Measurements from ENCODE around the gene CTIF. TPM values are rescaled to one million over a fixed set of nuclear protein-coding genes. Genes with fewer than 3 reads are reported as not detected.

The CTIF gene
- total and polyA plus RNA-seq, 4 donors: 10.6 to 26.7 (median 12.3) TPM

DNA sequence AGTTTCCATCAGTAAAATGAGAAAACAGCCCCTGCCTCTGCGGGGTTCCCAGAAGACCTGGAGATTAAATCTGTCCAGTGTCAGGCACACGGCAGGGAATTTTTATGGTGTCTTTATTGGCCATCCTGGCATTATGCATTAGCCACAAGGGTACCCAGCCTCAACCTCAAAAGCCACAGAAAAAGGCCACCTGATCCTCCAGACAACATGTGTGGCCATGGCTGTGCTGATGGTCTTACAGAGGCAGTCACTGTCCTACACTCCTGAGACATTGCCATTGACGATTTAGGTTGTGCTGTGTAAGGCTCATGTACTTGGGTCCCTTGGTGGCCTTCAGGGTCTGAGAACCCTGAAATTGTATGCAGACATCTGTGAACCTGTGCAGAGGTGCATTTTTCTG is 296.3 kb downstream of the CTIF start:
- Histone ChIP-seq H3K9ac (ENCODE audit: low read depth in 1 of 2, low read length in 2 of 2) (no peak overlapping the region), H3K27ac (ENCODE audit: low read depth in 1 of 2, low read length in 2 of 2) (no peak overlapping the region), H3K27me3 (ENCODE audit: control insufficient read depth in 4 of 4, insufficient read depth in 4 of 4, low read length in 3 of 4) (no peaks in the 10 kb centered on the region), H3K9me3 (ENCODE audit: control insufficient read depth in 4 of 4, low read length in 3 of 4) (no peaks in the 10 kb centered on the region), H3K4me3 (ENCODE audit: low read depth in 1 of 3, low read length in 3 of 3) (no peak overlapping the region), H3K36me3 (ENCODE audit: control insufficient read depth in 4 of 4, insufficient read depth in 3 of 4, low read depth in 1 of 4, low read length in 3 of 4) (no peaks in the 10 kb centered on the region), H3K4me1 (ENCODE audit: control insufficient read depth in 4 of 4, insufficient read depth in 4 of 4, low read length in 3 of 4) (no peaks in the 10 kb centered on the region)
- TF ChIP-seq TAF1 (conservative IDR thresholded peaks at IDR 0.05) (no peak), NR2F2 (IDR thresholded peaks at IDR 0.05) (no peak), YY1 (IDR thresholded peaks at IDR 0.05) (no peak)
- TF ChIP-seq, protein P1, sequence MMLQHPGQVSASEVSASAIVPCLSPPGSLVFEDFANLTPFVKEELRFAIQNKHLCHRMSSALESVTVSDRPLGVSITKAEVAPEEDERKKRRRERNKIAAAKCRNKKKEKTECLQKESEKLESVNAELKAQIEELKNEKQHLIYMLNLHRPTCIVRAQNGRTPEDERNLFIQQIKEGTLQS (IDR thresholded peaks at IDR 0.05): no peak
- TF ChIP-seq, protein P2, sequence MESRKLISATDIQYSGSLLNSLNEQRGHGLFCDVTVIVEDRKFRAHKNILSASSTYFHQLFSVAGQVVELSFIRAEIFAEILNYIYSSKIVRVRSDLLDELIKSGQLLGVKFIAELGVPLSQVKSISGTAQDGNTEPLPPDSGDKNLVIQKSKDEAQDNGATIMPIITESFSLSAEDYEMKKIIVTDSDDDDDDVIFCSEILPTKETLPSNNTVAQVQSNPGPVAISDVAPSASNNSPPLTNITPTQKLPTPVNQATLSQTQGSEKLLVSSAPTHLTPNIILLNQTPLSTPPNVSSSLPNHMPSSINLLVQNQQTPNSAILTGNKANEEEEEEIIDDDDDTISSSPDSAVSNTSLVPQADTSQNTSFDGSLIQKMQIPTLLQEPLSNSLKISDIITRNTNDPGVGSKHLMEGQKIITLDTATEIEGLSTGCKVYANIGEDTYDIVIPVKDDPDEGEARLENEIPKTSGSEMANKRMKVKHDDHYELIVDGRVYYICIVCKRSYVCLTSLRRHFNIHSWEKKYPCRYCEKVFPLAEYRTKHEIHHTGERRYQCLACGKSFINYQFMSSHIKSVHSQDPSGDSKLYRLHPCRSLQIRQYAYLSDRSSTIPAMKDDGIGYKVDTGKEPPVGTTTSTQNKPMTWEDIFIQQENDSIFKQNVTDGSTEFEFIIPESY (IDR thresholded peaks at IDR 0.05): no peak
- DNase-seq (ENCODE audit: low spot score): no peak
- WGBS: 87% methylated on average over 3 of the region's 3 CpGs

DNA sequence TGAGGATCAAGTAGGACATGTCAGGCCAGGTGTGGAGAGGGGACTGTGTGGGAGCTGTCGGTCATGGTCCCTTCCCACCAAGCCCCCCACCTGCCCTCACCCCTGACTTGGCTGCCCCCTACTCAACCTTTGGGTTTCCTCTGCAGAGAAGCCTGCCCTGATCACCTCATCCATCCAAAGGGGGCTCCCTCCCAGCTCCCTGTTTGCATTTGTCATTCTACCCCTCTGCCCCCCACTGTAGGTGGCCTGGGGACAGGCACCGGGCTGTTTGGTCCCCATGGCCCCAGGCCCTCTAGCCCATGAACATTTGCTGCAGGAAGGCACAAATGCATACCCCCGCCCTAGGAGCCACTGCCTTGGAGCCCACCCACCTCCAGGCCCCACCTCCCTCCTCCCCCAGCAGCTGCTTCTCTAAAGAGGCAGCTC is 296.9 kb downstream of the CTIF start:
- no peaks in the 10 kb centered on the region for H3K4me1 ChIP-seq (ENCODE audit: control insufficient read depth in 4 of 4, insufficient read depth in 4 of 4, low read length in 3 of 4)
- DNase-seq (ENCODE audit: low spot score): no peak
- H3K36me3 ChIP-seq (ENCODE audit: control insufficient read depth in 4 of 4, insufficient read depth in 3 of 4, low read depth in 1 of 4, low read length in 3 of 4): no peaks in the 10 kb centered on the region
- no peaks in the 10 kb centered on the region for H3K27me3 ChIP-seq (ENCODE audit: control insufficient read depth in 4 of 4, insufficient read depth in 4 of 4, low read length in 3 of 4)
- WGBS: 93% methylated on average over 3 of the region's 3 CpGs
- TF ChIP-seq JUND (IDR thresholded peaks at IDR 0.05): no peak
- TF ChIP-seq FOXA2 (IDR thresholded peaks at IDR 0.05): no peak
- no peak for TF ChIP-seq FOXA1 (IDR thresholded peaks at IDR 0.05)
- no peak for TF ChIP-seq RAD21 (IDR thresholded peaks at IDR 0.05)
- no peak for TF ChIP-seq NR2F2 (IDR thresholded peaks at IDR 0.05)
- no peak for TF ChIP-seq EGR1 (IDR thresholded peaks at IDR 0.05; ENCODE audit: low read depth in 2 of 2)
- no peak for TF ChIP-seq HNF4G (IDR thresholded peaks at IDR 0.05)
- no peak for TF ChIP-seq SP1 (IDR thresholded peaks at IDR 0.05)
- no peak for TF ChIP-seq TAF1 (conservative IDR thresholded peaks at IDR 0.05)
- TF ChIP-seq HNF4A (conservative IDR thresholded peaks at IDR 0.05): no peak
- no peak for TF ChIP-seq GABPA (IDR thresholded peaks at IDR 0.05 in 1 of 2, conservative IDR thresholded peaks at IDR 0.05 in 1 of 2)
- TF ChIP-seq, protein P3, sequence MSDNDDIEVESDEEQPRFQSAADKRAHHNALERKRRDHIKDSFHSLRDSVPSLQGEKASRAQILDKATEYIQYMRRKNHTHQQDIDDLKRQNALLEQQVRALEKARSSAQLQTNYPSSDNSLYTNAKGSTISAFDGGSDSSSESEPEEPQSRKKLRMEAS (IDR thresholded peaks at IDR 0.05): no peak
- no peak for TF ChIP-seq RXRA (IDR thresholded peaks at IDR 0.05)
- TF ChIP-seq, protein P4, sequence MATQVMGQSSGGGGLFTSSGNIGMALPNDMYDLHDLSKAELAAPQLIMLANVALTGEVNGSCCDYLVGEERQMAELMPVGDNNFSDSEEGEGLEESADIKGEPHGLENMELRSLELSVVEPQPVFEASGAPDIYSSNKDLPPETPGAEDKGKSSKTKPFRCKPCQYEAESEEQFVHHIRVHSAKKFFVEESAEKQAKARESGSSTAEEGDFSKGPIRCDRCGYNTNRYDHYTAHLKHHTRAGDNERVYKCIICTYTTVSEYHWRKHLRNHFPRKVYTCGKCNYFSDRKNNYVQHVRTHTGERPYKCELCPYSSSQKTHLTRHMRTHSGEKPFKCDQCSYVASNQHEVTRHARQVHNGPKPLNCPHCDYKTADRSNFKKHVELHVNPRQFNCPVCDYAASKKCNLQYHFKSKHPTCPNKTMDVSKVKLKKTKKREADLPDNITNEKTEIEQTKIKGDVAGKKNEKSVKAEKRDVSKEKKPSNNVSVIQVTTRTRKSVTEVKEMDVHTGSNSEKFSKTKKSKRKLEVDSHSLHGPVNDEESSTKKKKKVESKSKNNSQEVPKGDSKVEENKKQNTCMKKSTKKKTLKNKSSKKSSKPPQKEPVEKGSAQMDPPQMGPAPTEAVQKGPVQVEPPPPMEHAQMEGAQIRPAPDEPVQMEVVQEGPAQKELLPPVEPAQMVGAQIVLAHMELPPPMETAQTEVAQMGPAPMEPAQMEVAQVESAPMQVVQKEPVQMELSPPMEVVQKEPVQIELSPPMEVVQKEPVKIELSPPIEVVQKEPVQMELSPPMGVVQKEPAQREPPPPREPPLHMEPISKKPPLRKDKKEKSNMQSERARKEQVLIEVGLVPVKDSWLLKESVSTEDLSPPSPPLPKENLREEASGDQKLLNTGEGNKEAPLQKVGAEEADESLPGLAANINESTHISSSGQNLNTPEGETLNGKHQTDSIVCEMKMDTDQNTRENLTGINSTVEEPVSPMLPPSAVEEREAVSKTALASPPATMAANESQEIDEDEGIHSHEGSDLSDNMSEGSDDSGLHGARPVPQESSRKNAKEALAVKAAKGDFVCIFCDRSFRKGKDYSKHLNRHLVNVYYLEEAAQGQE (IDR thresholded peaks at IDR 0.05): no peak
- TF ChIP-seq, protein P1 (IDR thresholded peaks at IDR 0.05): no peak
- no peak for TF ChIP-seq YY1 (IDR thresholded peaks at IDR 0.05)
- TF ChIP-seq, protein P5, sequence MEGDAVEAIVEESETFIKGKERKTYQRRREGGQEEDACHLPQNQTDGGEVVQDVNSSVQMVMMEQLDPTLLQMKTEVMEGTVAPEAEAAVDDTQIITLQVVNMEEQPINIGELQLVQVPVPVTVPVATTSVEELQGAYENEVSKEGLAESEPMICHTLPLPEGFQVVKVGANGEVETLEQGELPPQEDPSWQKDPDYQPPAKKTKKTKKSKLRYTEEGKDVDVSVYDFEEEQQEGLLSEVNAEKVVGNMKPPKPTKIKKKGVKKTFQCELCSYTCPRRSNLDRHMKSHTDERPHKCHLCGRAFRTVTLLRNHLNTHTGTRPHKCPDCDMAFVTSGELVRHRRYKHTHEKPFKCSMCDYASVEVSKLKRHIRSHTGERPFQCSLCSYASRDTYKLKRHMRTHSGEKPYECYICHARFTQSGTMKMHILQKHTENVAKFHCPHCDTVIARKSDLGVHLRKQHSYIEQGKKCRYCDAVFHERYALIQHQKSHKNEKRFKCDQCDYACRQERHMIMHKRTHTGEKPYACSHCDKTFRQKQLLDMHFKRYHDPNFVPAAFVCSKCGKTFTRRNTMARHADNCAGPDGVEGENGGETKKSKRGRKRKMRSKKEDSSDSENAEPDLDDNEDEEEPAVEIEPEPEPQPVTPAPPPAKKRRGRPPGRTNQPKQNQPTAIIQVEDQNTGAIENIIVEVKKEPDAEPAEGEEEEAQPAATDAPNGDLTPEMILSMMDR (IDR thresholded peaks at IDR 0.05; ENCODE audit: low read depth, low read length, missing input control): no peak
- TF ChIP-seq, protein P2 (IDR thresholded peaks at IDR 0.05): no peak
- no peak overlapping the region for H3K4me3 ChIP-seq (ENCODE audit: low read depth in 1 of 3, low read length in 3 of 3)
- no peaks in the 10 kb centered on the region for H3K9me3 ChIP-seq (ENCODE audit: control insufficient read depth in 4 of 4, low read length in 3 of 4)
- no peak overlapping the region for H3K27ac ChIP-seq (ENCODE audit: low read depth in 1 of 2, low read length in 2 of 2)
- H3K9ac ChIP-seq (ENCODE audit: low read depth in 1 of 2, low read length in 2 of 2): no peak overlapping the region

All from liver (tissue), 9 donors.